ENCODE data around the gene XRCC1. TPM values are rescaled to one million over a fixed set of nuclear protein-coding genes. Genes with fewer than 3 reads are reported as not detected.
A peak's percentile ranks its signal among the peaks of the same experiment; 100 is the strongest.

XRCC1 gene
- total RNA-seq (2014; rRNA removed): 23.4 and 43.1 TPM in 2 replicates
- Bru-seq, nascent RNA: percentile 66 among the genes with signal in this experiment
- percentile 71 among the genes with signal in this experiment for BruChase-seq, experiment 1, labeled RNA remaining after a 6-hour chase
- BruChase-seq, experiment 2, labeled RNA remaining after a 2-hour chase: percentile 65 among the genes with signal in this experiment
- long read RNA-seq, transcript XRCC1-201 (17 exons, 2,802 nt): major isoform, 6 of 34 reads
- long read RNA-seq, partial matches to known transcripts: 24 of 34 reads
- long read RNA-seq, other reads (novel, unspliced or antisense): 4 of 34 reads

GRCh38 chr19:43575156-43575950, at the start of gene XRCC1, which contains the start of gene PINLYP:
Gene XRCC1 (minus strand): TSS chr19:43575527. CDS start chr19:43575458, 69 bp downstream.
Gene PINLYP (plus strand): TSS chr19:43575801. CDS start chr19:43577192, 1,391 bp downstream.
- ATAC-seq: peak; percentile 99
- Histone ChIP-seq H3K27me3 (ENCODE audit: low read length) (no peaks in the 10 kb centered on the region), H4K20me1 (ENCODE audit: low read length) (no peaks in the 10 kb centered on the region), H3K9me3 (ENCODE audit: low read length) (no peaks in the 10 kb centered on the region), H3K79me2 (ENCODE audit: low read length) (peaks cover 15% of the 10 kb centered on the region), H3F3A (ENCODE audit: low read length, unreplicated experiment) (no peaks in the 10 kb centered on the region), H3K36me3 (ENCODE audit: low read depth, low read length) (no peaks in the 10 kb centered on the region), H2AFZ (ENCODE audit: low read length) (peak within 1 kb of the TSS; percentile 100), H3K27ac (ENCODE audit: low read length) (peak within 1 kb of the TSS; percentile 57), H3K4me1 (ENCODE audit: insufficient read depth, low read length) (peaks cover 9% of the 10 kb centered on the region), H3K4me3 (ENCODE audit: low read length) (peak within 1 kb of the TSS; percentile 100), H3K4me2 (ENCODE audit: low read length) (peak within 1 kb of the TSS; percentile 100), H3K9ac (ENCODE audit: low read length) (peak within 1 kb of the TSS; percentile 99), H3K9me2 (replicated peaks; ENCODE audit: low read length) (no peaks in the 10 kb centered on the region)
- TF ChIP-seq EZH2phosphoT487 (IDR thresholded peaks at IDR 0.05; ENCODE audit: borderline replicate concordance, low read length) (no peak), EZH2 (IDR thresholded peaks at IDR 0.05; ENCODE audit: low read length, unreplicated experiment) (no peak)
- BruUV-seq (replicated peaks): TSS peak; percentile 67
- ChIA-PET CTCF (interaction anchor here (0.6 kb wide), 1 partner anchor 182 kb away, joined by 10 read pairs; no protein-coding TSS in a partner anchor), POLR2A (ENCODE audit: unreplicated experiment) (interaction anchor here (0.6 kb wide), 1 partner anchor 84 kb away, joined by 4 read pairs; no protein-coding TSS in a partner anchor)
- intact Hi-C loops (cut with micrococcal nuclease): loop anchor here (1.0 kb wide), 1 partner anchor 21 kb away; the partner anchor contains the start of genes IRGQ and ZNF576
- DNase-seq: peak; percentile 97

GRCh38 chr19:43624933-43625332, 49.6 kb upstream of the XRCC1 start:
- no peak overlapping the region for H3K4me2 ChIP-seq (ENCODE audit: low read length)
- no peak for DNase-seq
- no peak overlapping the region for H3K4me3 ChIP-seq (ENCODE audit: low read length)

More at GRCh38 chr19:43624933-43625332, 49.6 kb upstream of the XRCC1 start:
- H3K27ac ChIP-seq (ENCODE audit: low read length): no peak overlapping the region
- ChIA-PET CTCF (no interaction called here), POLR2A (ENCODE audit: unreplicated experiment) (no interaction called here)
- TF ChIP-seq EZH2 (IDR thresholded peaks at IDR 0.05; ENCODE audit: low read length, unreplicated experiment) (no peak), CTCF (conservative IDR thresholded peaks at IDR 0.05; ENCODE audit: low read depth, low read length) (no peak), EZH2phosphoT487 (IDR thresholded peaks at IDR 0.05; ENCODE audit: borderline replicate concordance, low read length) (no peak)
- ATAC-seq: no peak
- intact Hi-C loops (cut with micrococcal nuclease): no loop called here
- H3K36me3 ChIP-seq (ENCODE audit: low read depth, low read length): no peaks in the 10 kb centered on the region
- no peak overlapping the region for H3K9ac ChIP-seq (ENCODE audit: low read length)
- peaks cover 4% of the 10 kb centered on the region; the same call in 1 of the 2 replicates for H3K4me1 ChIP-seq (ENCODE audit: insufficient read depth, low read length)
- no TSS peak for BruUV-seq (replicated peaks)
- no peaks in the 10 kb centered on the region for H3F3A ChIP-seq (ENCODE audit: low read length, unreplicated experiment)
- H2AFZ ChIP-seq (ENCODE audit: low read length): no peak overlapping the region
- no peaks in the 10 kb centered on the region for H3K9me2 ChIP-seq (replicated peaks; ENCODE audit: low read length)
- H3K27me3 ChIP-seq (ENCODE audit: low read length): no peaks in the 10 kb centered on the region
- no peaks in the 10 kb centered on the region for H4K20me1 ChIP-seq (ENCODE audit: low read length)
- H3K9me3 ChIP-seq (ENCODE audit: low read length): no peaks in the 10 kb centered on the region
- no peaks in the 10 kb centered on the region for H3K79me2 ChIP-seq (ENCODE audit: low read length)
